GM19099 (cell line): Measurements from ENCODE around the gene EEF2.

Source experiments
- POLR2A ChIP-seq: IDR thresholded peaks from 3 replicates; pipeline ENCODE4 v1.6.1; 2011; ENCODE audit warnings: low read depth; ENCODE audit not compliant: insufficient read length; ENCODE audit errors: extremely low read depth

EEF2 gene

DNA sequence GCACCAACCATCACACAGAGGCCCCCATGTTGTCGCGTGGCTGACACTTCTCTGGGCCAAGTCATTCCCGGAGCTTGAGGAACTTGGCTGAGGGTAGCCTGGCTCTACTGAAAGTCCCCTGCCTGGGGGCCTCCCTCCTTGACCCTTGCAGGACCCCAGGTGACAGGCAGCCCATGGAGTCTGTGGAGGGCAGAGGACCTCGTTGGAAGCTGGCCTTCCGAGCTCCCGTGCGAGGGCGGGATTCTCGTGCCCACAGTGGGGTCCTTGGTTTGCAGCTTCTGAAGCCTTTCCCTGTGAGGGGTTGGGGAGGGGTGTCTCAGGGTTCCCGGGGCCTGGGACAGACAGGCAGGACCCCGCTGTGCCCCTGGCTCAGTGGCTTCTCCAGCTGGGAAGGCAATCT is 36.0 kb downstream of the EEF2 start:
- no peak for TF ChIP-seq POLR2A

GRCh38 chr19:3945838-3946237 is 39.4 kb downstream of the EEF2 start:
- TF ChIP-seq POLR2A: no peak

DNA sequence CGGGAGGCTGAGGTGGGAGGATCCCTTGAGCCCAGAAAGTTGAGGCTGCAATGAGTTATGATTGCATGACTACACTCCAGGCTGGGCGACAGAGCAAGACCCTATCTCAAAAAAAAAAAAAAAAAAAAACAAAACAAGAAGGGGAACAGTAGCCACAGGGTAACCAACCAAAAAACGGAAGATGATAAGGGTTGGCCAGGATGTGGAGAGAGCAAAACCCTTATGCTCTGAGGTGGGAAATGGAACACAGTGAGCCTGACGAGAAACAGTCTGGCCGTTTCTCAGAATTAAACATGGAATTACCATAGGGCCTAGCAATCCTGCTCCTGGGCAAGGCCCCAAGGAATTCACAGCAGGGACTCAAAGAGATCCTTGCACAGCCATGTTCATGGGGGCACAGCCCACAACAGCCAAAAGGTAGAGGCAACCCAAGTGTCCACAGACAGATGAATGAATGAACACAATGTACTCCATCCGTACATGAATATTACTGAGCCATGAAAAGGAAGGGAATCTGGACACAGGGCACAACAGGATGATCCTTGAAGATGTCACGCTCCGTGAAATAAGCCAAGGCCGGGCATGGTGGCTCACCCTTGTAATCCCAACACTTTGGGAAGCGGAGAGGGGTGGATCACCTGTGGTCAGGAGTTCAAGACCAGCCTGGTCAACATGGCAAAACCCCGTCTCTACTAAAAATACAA is 41.1 kb downstream of the EEF2 start:
- no peak for TF ChIP-seq POLR2A

DNA sequence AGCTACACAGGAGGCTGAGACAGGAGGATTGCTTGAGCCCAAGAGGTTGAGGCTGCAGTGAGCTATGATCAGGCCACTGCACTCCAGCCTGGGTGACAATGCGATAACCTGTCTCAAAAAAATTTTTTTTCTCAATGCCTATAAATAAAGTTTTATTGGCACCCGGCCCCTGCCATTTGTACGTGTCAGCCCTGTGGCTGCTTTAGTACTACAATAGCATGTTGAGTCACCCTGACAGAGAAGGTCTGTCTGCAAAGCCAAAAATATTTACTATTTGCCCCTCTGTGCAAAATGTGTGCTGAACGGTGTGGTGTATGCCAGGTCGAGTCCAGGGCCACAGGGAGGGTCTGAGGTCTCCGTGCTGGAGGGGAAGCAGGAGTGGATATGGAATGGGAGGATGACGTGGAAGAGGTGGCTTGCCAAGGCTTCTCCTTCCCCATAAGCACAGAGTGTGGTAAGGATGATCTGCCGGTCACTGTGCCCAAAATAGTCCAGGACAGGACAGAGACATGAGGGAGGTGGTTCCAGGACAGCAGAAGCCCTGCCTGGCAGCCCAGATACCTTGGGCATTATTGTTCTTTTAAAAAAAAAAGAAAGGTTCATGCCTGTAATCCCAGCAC is 42.4 kb downstream of the EEF2 start:
- no peak for TF ChIP-seq POLR2A

DNA sequence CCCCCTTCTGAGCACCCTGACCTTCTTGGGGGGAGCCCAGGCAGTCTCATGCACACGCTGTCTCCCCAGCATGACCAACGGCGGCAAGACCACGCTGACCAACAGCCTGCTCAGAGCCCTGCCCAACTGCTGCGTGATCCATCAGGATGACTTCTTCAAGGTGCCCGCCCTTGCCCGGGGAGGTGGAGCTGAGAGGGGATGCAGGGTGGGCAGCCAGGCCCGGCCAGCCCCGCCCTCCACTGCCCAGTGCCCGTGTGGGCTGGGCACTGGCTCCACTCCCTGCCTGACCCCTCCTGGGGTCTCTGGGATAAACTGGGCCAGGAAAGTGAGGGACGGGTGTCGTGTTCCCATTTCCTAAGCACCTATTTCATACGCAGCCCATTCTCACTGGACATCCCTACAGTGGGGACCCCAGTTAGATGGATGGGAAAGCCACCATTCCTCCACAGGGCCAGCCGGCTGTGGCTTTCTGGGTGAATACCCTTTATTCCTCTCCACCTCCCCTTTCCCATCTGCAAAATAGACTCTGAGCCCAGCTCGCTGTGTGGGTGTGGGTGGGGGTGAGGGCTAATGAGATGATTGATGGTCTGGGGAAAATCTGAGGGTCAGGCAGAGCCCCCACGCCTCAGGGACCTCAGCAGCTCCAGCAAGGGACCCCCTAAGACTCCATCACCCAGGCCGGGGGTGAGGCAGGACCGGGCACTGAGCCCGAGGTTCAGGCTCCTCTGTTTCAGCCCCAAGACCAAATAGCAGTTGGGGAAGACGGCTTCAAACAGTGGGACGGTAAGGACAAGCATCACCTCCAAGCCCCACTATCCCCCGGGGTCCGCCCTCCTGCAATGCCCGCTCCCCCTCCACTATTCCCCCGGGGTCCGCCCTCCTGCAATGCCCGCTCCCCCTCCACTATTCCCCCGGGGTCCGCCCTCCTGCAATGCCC is 48.5 kb downstream of the EEF2 start:
- TF ChIP-seq POLR2A: no peak

- no peak for TF ChIP-seq POLR2A
Measured at GRCh38 chr19:3932931-3933810, 52.1 kb downstream of the EEF2 start, which contains the start of gene NMRK2. TSS of gene NMRK2 (plus strand) at chr19:3933069. CDS start at chr19:3933672, 603 bp downstream.

DNA sequence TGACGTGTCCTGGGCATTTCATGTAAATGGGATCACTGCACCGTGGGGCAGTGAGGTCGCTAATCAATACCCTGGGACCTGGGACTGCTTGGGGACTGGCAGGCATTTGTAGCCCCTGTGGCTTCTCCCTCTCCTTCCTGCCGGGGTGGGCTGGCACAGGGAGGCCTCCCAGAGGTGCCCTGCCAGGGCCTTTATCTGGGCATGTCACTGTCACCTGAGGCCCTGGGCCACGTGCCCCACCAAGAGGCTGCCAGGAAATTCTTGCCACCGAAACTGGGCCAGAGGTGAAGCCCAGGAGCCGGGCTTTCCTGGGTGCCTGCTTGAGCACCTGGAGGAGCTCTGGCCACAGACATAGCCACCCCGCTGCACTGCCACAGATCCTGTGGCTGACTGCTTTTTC is 54.2 kb downstream of the EEF2 start:
- no peak for TF ChIP-seq POLR2A
